Inferior parietal cortex (tissue), 1 donor: ENCODE results near the gene TAS2R43.
"Not testable (repeated sequence)": the region's sequence is repeated elsewhere in the genome, so short reads cannot be mapped to it uniquely, and the experiment has no call there.

ENCODE experiments used
- DNase-seq: peaks from one replicate; pipeline ENCODE4 v3.0.0-alpha.2; 2016; ENCODE audit errors: extremely low spot score

The TAS2R43 gene

DNA sequence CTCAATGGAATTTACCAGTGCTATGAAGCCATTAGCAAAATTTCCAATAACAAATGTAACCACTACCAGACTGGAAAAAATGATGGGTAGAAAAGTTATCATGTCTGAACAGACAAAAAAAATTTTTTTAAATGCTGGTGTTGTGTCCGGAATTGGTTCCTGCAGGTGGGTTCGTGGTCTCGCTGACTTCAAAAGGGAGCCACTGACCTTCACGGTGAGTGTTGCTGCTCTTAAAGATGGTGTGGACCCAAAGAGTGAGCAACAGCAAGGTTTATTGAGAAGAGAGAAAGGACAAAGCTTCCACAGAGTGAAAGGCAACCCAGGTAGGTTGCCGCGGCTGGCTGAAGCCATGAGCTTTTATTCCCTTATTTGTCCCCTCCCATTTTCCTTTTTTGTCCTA, at the start of gene TAS2R43:
TAS2R43 (minus strand) TSS at position 186 of the 400 bp plus-strand sequence; CDS start at position 102, 84 bp downstream.
- no peak for DNase-seq

DNA sequence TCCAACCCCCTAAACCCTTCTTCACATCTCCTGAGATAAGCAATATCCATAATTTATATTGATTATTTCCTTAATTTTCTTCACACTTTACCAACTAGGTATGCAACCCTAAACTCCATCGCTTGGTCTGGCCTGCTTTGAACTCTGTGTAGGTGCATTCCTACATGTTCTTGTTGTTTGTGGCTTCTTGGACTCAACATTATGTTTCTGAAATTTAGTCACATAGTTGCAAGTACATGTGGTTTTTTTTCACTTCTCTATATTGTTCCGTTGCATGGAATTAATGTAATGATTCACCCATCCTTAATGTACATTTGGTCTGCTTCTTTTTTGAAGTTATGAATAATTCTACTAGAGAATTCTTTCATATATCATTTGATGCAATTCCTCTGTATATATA, 44.0 kb upstream of the TAS2R43 start:
- no peak for DNase-seq

GRCh38 chr12:11134305-11134704, 42.2 kb upstream of the TAS2R43 start, which contains the start of gene TAS2R30:
Gene TAS2R30 (minus strand): TSS chr12:11134644. CDS start chr12:11134244, 400 bp downstream.
- DNase-seq, result no peak

- DNase-seq, result peak; percentile 6
These were observed 41.7 kb upstream of the TAS2R43 start for GRCh38 chr12:11133816-11134215.

GRCh38 chr12:11133162-11133561, 41.0 kb upstream of the TAS2R43 start:
- DNase-seq, result peak; percentile 14

- no peak for DNase-seq
These were observed 38.9 kb upstream of the TAS2R43 start for GRCh38 chr12:11130999-11131398.

GRCh38 chr12:11130382-11130781, 38.3 kb upstream of the TAS2R43 start:
- DNase-seq, result no peak

DNA sequence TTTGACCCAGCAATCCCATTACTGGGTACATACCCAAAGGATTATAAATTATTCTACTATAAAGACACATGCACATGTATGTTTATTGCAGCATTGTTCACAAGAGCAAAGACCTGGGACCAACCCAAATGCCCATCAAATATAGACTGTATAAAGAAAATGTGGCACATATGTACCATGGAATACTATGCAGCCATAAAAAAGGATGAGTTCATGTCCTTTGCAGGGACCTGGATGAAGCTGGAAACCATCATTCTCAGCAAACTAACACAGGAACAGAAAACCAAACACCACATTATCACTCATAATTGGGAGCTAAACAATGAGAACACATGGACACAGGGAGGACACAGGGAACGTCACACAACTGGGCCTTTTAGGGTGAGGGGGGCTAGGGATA, 22.0 kb upstream of the TAS2R43 start:
- DNase-seq, result not testable (repeated sequence)

DNA sequence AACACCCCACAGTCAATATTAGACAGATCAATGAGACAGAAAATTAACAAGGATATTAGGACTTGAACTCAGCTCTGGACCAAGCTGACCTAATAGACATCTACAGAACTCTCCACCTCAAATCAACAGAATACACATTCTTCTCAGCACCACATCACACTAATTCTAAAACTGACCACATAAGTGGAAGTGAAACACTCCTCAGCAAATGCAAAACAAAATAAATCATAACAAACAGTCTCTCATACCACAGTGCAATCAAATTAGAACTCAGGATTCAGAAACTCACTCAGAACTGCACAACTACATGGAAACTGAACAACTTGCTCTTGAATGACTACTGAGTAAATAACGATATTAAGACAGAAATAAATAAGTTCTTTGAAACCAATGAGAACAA, 19.1 kb upstream of the TAS2R43 start:
- DNase-seq, result not testable (repeated sequence)

GRCh38 chr12:11108862-11109261, 16.7 kb upstream of the TAS2R43 start:
- no peak for DNase-seq

- DNase-seq, result no peak
These were observed 15.6 kb upstream of the TAS2R43 start for GRCh38 chr12:11107719-11108118.

DNA sequence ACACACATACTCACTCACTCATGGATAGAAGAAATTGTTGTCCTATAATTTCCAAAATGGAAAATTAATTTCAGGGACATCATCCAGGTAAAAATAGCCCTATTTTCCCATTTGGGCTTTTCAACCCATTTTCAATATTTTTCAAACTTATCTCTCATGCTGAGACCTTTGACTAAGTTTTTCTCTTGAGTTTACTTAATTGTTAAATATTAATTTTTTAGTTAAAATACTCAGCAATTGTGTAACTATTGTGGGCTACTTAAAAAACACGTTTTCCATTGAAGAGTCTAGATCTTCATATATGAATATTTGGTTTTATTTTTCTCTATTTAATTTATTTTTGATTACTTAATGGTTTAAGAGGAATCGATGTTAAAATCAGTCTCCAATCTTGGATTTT, 14.2 kb upstream of the TAS2R43 start:
- no peak for DNase-seq

GRCh38 chr12:11105546-11105945, 13.4 kb upstream of the TAS2R43 start:
- DNase-seq, result no peak

- not testable (repeated sequence) for DNase-seq
These were observed 2.8 kb upstream of the TAS2R43 start for GRCh38 chr12:11094910-11095309.

DNA sequence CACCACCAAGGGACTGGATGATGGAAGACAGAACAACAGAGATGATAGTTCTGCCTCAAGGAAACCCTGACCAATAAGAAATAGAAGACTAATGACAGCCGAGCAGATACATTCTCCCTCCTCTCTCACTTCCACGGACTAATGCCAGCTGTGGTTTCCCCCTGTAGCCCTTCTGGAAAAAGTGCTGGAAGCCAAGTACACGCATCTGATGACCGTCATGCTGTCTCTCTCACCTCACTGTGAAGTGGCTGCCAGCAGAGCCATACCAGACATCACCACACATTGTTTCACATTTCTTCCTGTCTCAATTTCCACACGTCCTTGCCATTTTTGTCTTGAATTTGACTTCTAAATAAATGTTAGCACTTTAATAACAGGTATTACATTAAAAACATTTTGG, 2.9 kb downstream of the TAS2R43 start:
- no peak for DNase-seq

- DNase-seq, result no peak
These were observed 6.7 kb downstream of the TAS2R43 start for GRCh38 chr12:11085419-11085818.

GRCh38 chr12:11081987-11082386, 10.1 kb downstream of the TAS2R43 start:
- no peak for DNase-seq

DNA sequence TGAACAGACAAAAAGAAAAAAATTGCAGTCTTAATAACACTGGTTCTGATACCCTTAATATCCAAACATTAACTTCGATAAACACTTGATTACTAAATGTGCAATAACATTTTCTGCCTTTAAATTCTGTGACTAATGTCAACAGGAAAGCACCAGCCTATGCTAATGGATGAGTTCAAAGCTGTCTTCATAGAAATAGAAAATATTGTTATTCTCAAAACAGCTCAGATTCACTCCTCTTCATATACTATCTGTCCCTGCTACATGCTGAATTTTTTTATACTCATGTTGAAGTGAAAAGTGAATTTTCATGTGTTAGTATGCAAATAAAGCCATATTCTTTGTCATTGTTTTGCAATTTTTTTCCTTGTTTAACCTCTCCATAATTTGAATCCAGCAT, 13.9 kb downstream of the TAS2R43 start:
- DNase-seq, result no peak

- no peak for DNase-seq
These were observed 16.5 kb downstream of the TAS2R43 start for GRCh38 chr12:11075642-11076041.

DNA sequence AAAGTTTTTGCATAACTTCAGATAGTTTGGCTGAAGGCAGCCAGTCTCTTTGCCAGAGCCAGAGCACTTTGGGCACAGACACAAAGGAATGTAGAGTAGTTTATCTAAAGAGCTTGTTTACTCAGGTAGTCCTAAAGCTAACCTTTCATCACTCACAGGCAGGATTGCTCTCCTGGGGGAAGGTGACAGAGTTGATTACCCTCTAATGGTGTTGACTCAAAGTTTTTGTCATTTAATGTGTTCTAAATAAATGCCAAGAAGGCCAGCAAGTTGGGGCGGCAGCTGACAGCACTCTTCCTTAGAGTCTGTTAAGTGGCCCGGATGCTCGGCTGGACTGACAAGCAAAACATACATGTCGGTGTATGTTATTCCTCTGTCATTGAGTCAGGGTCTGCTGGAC, 20.7 kb downstream of the TAS2R43 start:
- no peak for DNase-seq

- DNase-seq, result no peak
These were observed 21.1 kb downstream of the TAS2R43 start for GRCh38 chr12:11070999-11071398.

GRCh38 chr12:11069854-11070365, 22.2 kb downstream of the TAS2R43 start:
- DNase-seq, result no peak

DNA sequence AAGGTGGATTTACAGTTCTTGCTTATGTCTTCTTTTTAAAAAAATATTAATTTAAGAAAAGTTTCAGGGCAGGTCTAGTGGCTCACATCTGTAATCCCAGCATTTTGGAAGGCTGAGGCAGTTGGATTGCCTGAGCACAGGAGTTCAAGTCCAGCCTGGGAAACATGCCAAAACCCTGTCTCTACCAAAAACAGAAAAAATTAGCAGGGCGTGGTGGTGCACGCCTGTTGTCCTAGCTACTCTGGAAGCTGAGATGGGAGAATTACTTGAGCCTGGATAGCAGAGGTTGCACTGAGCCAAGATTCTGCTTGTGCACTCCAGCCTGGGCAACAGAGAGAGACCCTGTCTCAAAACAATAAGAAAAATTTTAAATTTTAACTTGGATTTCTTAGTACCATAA, 24.6 kb downstream of the TAS2R43 start:
- no peak for DNase-seq

DNA sequence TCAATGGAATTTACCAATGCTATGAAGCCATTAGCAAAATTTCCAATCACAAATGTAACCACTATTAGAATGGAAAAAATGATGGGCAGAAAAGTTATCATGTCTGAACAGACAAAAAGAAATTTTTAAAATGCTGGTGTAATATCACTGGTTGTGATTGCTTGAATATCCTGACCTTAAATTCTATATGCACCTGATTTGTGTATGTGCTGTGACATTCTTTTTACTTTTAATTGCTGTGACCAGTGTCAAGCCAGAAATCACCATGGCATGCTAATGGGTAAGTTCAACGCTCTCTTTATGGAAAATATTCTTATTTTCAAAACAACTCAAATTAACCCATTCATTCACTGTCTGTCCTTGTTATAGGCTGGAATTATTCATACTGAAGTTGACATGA, 29.9 kb downstream of the TAS2R43 start, which contains the start of gene TAS2R46:
TAS2R46 (minus strand) TSS at position 101 of the 400 bp plus-strand sequence; CDS start at position 101, 0 bp downstream.
- not testable (repeated sequence) for DNase-seq
